ENCODE measurements around the gene NLE1.
A peak's percentile ranks its signal among the peaks of the same experiment; 100 is the strongest.

NLE1 gene

GRCh38 chr17:35084987-35085386 is 57.1 kb downstream of the NLE1 start:
- DNase-seq = peak; percentile 36

GRCh38 chr17:35083071-35083470 is 59.0 kb downstream of the NLE1 start:
- DNase-seq = no peak

- DNase-seq = peak; percentile 67
These were observed 59.9 kb downstream of the NLE1 start for GRCh38 chr17:35082073-35082657.

- no peak for DNase-seq
These were observed 60.5 kb downstream of the NLE1 start for GRCh38 chr17:35081638-35082037.

- DNase-seq = peak; percentile 26
These were observed 61.6 kb downstream of the NLE1 start for GRCh38 chr17:35080536-35080935.

- no peak for DNase-seq
These were observed 62.3 kb downstream of the NLE1 start for GRCh38 chr17:35079547-35080423.
